HG03558 (cell line): ENCODE results near the gene NABP2.
A peak's percentile ranks its signal among the peaks of the same experiment; 100 is the strongest.

Experiments
- ATAC-seq: cut with Tn5 transposase; IDR thresholded peaks from one replicate; pipeline ENCODE4 v1.9.1; 2021; ENCODE audit warnings: moderate number of reproducible peaks; ENCODE audit not compliant: unreplicated experiment; ENCODE audit errors: extremely low read depth

The NABP2 gene

DNA sequence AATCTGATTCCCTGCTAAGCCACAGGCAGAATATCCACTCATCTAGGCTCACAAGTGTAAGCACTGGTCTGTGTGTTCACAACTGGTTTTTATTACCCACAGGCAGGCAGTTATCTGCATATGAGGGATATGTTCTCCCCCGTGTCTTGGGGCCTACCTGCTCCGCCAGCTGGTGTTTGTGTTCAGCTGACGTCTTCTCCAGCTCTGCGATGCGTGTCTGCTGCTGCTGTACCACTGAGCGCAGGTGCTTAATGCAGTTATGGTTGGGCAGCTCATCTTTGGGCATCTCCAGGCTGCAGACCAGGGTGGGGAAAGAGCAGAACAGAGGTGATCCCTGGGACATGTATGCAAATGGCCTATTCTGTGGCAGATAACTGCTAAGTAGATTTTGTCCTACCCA, 16.1 kb upstream of the NABP2 start:
- ATAC-seq, result no peak

DNA sequence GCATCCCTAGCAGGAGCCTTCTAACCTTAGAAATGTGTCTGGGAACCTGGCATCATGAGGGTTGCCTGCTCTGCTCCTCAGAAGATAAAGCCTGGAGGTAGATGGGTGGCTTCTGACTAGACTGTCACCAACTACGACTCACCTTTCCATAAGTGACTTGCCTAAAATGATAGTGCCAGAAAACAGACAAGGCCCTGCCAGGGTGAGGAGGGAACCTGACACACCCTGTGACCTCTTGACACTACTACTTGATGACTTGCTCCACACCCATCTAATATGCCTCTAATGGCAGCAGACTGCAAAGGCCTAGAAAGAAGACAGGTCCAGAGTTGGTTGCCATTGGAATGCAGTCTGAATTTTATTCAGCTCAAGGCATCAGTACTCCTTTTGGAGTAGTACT, 11.8 kb upstream of the NABP2 start:
- no peak for ATAC-seq

DNA sequence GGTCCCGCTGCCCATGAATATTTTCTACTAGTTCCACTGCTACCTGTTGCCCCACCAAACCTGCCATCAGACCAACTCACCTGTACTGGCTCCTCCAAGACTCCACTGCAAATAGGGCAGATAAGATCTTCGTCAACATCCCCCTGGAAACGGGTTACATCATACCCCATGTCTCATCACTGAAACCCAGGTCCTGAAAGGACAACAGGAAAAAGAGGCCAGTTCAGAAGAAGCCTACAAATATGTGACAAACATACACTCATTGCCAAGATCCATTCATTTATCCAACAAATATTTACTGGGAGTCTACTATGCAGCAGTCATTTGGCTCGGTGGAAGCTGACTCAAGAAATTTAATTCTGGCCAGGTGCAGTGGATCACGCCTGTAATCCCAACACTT, 10.3 kb upstream of the NABP2 start:
- no peak for ATAC-seq

DNA sequence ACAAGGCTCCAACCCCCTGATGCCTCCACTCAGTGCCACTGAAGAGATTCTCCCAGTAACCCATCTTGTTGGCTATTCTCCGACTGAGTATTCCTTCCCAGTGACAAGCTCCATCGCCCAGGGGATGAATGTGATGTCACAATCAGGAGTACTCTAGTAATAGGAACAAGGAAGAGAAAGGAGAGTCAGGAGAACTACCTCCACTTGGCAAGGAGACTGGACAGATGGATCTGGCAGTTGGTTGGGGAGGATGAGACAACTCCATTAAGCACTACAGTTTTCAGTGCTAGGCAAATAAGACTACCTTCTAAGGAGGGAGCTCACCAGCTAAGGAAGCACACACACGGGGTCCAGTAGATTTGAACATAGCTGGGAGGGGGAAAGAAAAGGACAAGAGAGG, 7.7 kb upstream of the NABP2 start:
- ATAC-seq, result no peak

DNA sequence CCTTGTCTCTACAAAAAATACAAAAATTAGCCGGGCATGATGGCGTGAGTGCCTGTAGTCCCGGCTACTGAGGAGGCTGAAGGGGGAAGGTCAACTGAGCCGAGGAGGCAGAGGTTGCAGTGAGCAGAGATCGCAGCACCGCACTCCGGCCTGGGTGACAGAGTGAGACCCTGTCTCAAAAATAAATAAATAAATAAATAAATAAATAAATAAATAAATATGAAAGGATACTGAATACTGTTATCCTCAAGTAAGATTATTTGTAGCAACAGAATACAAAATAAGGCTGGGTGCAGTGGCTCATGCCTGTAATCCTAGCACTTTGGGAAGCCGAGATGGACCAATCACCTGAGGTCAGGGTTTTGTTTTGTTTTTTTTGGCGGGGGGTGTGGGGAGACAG, 4.3 kb upstream of the NABP2 start:
- no peak for ATAC-seq

DNA sequence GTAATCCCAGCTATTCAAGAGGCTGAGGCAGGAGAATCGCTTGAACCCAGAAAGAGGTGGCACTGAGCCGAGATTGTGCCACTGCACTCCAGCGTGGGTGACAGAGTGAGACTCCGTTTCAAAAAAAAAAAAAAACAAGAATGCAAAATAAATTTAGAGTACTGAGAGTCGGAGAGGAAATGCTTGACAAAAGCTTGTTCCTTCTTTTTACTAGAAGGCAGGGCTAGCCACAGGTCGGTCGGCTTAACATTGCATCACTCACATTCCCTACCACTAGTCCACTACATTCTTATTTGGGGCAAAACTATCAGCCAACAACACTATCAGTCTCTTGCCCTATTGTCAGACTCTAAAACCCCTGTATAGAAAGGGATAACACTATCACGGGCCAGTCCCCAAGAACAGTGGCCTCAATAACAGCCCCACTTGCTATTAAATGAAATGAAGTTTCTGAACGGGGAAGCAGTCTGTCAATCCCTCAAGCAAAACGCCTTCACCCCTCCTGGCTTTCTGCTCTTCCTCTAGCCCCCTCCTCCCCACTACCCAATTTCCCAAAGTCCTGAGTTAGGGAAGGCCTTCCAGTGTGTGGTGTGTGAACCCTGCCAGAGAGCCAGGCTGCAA, 3.4 kb upstream of the NABP2 start:
- ATAC-seq, result no peak

DNA sequence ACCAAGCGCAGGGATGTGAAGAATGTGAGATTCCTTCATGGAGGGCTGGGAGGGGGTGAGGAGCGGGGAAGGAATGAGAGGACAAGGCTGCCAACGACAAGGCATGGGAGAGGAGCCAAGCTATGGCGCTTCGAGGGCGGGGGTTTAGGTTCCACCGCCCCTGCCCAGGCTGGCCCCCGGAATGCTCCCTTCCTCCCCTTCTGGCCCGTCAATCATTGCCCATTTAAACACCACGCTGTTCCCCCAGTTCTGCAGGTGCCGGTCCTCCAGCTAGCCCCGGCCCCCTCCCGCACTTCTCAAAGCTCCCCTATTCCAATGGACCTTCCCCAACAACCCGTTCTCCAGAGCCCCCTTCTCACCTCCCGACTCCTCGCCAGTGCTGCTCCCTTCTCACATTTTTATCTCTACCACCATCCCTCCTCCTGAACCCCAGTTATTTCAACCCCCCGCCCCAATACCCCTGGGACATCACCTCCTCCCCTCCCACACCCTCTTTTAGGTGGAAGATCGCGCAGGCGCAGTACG, 2.8 kb upstream of the NABP2 start:
- no peak for ATAC-seq

DNA sequence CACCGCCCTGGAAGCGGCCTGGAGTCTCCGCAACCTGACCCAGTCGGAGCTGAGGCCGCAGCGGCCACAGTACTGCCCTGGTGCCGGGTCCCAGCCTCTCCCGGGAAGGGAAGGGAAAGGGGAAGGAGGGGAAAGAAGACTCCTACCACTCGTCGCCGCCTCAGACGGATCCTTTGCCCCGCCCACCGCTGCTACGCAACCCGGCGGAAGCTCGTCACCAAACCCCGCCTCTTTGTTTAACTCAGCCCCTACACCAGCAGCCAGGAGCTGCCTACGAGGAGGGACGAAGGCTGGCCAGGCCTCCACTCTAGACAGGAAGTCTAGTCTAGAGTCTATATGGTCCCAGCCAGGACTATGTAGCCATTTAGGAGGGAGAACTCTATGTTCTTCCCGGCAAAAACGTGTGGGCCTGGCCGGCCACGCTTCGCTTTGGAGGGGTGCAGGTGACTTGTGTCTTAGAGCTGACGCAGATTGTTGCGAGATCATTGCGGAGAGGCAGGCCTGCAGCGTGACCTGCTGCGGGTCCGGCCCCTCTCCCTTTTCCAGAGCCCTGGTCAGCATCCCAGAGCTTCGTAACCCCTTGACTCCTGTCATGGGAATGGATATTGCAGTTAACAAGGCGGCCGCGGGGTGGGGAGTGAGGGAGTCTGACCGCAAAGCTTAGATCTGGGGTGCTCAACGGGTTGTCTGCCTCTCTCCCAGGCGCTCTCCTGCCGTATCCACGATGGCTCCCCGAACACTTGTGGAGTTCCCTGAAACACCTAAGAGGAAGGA, 2.2 kb upstream of the NABP2 start, which contains the start of gene RNF41:
RNF41 (minus strand) TSS at position 166 of the 774 bp plus-strand sequence. CDS start 7,875 bp downstream, outside the sequence.
- ATAC-seq, result peak; percentile 67

DNA sequence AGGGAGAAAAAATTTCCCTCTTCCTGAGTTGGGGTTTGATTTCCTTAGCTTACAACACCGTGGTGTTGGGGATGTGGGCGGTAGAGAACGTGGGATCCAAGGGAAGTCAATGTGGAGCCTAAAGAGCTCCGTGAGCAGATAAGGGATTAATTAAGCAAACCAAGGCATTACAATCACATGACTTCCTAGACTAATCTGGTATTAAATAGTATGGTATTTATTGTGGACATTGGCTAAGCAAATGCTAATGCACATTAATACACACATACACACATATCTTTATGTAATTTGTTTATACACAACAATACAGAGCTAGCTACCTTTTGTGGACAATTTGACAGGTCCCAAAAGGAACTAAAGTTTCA, 1.6 kb upstream of the NABP2 start:
- ATAC-seq, result no peak

DNA sequence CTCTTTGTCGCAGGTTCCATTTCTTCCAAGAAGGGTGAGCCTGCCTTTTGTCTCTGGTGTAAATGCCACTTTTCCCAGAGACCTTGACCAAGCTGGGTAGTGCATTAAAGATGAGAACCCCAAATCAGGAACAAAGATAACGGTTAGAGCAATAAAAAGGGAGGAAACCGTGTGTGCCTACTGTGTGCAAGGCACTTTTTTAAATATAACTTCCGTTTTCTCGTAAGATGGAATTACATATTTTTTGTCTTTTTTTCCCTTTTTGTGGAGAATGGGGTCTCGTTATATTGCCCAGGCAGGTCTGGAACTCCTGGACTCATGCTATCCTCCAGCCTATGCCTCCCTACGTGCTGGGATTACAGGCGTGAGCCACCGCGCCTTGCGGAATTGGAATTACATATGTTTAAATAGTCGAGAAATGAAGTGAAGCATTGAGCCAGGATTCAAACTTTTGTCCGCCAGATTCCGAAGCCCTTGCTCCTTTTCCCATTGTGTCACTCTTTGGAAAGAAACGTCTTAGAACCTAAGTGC, 506 bp upstream of the NABP2 start:
- no peak for ATAC-seq

DNA sequence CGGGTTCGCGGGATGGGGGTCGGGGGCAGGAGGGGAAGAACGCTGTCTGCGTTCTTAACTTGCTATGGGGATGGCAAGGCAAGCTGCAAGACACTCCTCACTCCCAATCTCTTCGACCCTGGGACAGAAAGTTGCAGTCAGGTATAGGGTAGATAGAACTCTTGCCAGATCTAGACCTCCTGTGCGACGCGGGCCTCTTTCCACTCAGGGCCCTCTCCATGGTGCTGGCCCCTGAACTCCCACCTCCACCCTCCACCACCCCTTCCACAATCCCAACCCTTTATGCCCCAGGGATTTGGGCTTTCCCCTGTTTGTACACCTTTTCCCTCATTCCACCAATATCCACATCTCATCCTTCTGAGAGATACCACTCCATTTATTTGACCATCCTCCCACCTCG, 812 bp downstream of the NABP2 start:
- ATAC-seq, result no peak

DNA sequence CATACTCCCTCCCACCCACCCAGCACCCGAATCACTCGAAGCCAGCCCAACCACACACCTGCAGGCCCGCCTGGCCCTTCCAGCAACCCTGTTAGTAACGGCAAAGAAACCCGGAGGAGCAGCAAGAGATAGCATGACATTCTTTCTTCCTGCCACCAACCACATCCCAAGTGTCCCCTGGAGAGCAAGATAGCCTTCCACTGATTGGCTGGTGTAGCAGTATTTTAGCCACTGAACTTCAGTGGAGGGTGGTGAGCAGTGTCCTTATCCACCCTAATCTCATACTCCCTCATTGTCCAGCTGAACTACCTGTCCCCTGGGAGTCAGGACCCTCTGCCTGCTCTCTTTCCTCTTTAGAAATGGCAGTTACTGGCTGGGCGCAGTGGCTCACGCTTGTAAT, 4.9 kb downstream of the NABP2 start:
- no peak for ATAC-seq

DNA sequence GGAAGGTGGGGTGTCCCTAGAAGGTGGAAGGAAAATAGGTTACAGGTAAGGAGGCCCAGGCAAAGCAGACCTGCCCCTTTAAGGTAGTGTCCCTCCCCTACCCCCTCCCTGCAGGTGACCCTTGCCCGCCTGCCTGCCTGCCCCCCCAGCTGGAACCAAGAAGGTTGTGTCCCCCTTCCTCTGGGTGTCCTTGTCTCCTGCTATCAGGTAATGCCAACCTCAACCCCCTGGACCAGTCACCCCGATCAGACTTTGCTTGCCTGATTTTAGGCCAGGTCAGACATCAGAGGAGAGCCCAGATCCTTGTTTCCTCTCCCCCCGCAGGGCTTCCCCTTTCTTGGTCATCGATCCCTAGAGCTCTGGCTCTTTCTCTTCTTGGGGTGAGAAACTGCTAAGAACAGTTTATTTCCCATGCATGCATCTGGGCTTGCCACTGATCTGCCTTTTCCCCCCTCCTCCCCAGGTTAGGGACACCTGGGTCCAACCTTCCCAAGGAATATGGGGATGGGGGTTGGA, 5.8 kb downstream of the NABP2 start, which contains the start of gene SLC39A5:
SLC39A5 (plus strand) TSS at position 136 of the 516 bp plus-strand sequence. CDS start 1,224 bp downstream, outside the sequence.
- ATAC-seq, result no peak

DNA sequence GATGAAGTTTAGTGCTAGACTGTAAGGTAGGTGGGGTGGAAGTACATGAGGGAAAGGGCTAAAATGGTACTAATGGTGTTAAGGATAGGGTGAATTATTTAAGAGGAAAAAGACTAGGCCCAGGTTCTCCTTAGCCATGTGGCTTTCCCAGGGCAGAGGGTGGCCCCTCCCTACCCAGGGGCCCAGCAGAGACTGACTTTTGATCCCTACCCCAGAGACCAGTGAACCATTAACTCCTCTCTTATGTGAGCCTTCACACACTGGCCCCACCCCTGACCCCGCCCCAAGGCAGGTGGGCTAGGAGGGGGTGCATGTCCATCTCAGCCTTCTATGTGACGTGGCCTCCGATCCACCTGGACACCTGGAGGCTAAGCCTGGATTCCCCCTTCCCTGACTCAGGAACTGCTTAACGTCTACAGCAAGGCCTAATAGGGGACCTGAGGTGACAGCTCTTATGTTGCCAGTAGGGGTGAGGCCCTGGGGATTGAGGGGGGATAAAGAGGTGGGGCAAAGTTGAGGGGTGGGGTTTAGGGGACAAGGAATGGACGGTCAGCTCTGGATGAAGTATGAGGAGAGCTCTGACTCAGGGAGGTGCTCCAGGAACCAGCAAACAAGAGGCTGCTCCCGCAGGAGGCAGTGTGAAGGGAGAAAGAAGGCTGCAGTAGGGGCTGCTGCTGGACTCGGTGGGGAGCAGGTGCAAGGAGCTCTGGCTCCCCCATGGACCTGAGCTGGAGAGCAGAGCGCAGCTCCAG, 6.5 kb downstream of the NABP2 start:
- ATAC-seq, result no peak

DNA sequence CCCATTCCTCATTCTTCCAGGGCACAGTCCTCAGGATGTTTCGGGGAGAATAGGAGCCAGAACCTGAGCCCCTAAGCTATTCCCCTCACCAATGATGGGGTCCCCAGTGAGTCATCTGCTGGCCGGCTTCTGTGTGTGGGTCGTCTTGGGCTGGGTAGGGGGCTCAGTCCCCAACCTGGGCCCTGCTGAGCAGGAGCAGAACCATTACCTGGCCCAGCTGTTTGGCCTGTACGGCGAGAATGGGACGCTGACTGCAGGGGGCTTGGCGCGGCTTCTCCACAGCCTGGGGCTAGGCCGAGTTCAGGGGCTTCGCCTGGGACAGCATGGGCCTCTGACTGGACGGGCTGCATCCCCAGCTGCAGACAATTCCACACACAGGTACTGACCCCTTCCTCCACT, 7.0 kb downstream of the NABP2 start:
- no peak for ATAC-seq

DNA sequence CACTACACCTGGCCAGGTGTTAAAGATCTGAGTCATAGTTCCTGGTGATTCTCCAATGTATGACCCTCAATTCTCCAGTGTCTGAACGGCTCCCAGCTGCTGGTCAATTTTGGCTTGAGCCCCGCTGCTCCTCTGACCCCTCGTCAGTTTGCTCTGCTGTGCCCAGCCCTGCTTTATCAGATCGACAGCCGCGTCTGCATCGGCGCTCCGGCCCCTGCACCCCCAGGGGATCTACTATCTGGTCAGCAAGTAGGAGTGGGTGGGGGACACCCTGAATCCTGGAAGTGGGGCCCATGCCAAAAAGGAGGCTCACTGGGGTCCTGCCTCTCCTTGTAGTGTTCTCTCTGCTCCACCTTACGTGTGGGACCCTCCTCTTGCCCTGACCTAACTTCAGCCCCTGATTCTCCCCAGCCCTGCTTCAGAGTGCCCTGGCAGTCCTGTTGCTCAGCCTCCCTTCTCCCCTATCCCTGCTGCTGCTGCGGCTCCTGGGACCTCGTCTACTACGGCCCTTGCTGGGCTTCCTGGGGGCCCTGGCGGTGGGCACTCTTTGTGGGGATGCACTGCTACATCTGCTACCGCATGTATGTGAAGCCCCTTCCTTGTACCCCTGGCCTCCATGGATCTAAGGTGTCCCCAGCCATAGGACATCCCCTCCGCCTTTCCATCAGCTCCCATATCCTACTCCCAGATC, 10.7 kb downstream of the NABP2 start:
- no peak for ATAC-seq

DNA sequence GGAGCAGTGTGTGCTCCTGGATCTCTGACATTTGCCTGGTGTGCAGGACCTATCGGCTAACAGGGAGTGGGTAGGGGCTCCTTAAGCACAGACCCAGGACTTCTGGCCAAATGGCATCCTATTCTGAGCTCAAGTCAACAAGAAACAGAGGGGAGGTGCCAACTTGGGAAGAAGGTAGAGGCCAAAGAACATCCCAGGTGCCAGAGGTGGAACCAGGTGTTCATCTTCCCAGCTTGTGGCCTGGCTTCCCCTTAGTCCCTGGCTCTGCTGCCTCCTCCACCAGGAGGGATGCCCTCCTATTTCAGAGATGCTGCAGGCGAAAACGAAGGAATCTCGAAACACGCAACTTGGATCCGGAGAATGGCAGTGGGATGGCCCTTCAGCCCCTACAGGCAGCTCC, 11.9 kb downstream of the NABP2 start:
- no peak for ATAC-seq

DNA sequence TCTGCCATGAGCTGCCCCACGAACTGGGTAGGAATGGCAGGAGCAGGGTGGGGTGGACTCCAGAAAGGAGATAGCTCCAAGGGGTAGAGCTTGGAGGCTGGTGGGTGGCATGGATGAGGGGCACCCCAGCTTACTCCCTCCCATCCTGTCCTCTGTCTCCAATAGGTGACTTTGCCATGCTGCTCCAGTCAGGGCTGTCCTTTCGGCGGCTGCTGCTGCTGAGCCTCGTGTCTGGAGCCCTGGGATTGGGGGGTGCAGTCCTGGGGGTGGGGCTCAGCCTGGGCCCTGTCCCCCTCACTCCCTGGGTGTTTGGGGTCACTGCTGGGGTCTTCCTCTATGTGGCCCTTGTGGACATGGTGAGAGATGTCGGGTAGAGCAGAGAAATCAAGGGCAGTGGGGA, 12.8 kb downstream of the NABP2 start:
- no peak for ATAC-seq

DNA sequence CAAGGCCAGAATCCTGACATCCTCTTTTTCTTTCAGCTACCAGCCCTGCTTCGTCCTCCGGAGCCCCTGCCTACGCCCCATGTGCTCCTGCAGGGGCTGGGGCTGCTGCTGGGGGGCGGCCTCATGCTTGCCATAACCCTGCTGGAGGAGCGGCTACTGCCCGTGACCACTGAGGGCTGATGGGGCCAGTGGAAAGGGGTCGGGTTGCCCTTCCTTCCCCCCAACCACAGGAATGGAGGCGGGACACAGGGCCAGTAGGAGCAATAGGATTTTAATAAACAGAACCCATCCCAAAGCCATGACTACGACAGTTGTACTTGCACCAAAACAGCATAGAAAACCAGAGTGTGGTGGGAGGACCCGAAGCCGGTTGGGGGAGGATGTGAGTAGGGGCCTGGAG, 13.4 kb downstream of the NABP2 start:
- ATAC-seq, result no peak
